A673 (cell line): ENCODE measurements around the gene CLDN34. TPM values are rescaled to one million over a fixed set of nuclear protein-coding genes. Genes with fewer than 3 reads are reported as not detected.

Experiments
- BruUV-seq: library from RNA; stranded (reverse); fragments of 400-500 nt; replicated peaks from 2 replicates; lab custom pipeline; 2021; lab: Mats Ljungman, UMichigan
- CTCF ChIA-PET: fragments of 300-600 bp; sonication (Branson Sonifier 250); formaldehyde crosslinking; loops from one replicate; lab custom pipeline; 2022; ENCODE audit warnings: antibody characterized with exemption; lab: Charles Lee
- POLR2A ChIA-PET: fragments of 300-600 bp; sonication (Branson Sonifier 250); formaldehyde crosslinking; loops from one replicate; lab custom pipeline; 2022; ENCODE audit warnings: antibody characterized with exemption; ENCODE audit not compliant: low non-redundant PET; lab: Charles Lee
- DNase-seq: peaks from one replicate; pipeline ENCODE4 v3.0.0-alpha.2; 2015; ENCODE audit warnings: low spot score
- H3K27ac ChIP-seq: fragments of 200-600 bp; sonication (generic); 2 replicates; pipeline ENCODE4 v1.5.1; 2016; ENCODE audit warnings: mixed run types, low read depth, mild to moderate bottlenecking, mixed read lengths, antibody characterized with exemption, low read length; ENCODE audit not compliant: poor library complexity, severe bottlenecking
- H3K27me3 ChIP-seq: fragments of 200-600 bp; sonication (generic); replicated peaks from 2 replicates; pipeline ENCODE4 v1.6.1; 2017; ENCODE audit warnings: mixed run types, low read depth, mild to moderate bottlenecking, mixed read lengths, antibody characterized with exemption, low read length; ENCODE audit not compliant: insufficient read depth, poor library complexity
- H3K36me3 ChIP-seq: fragments of 200-600 bp; sonication (generic); 2 replicates; pipeline ENCODE4 v1.6.1; 2016; ENCODE audit warnings: mixed run types, mild to moderate bottlenecking, mixed read lengths, antibody characterized with exemption, low read length; ENCODE audit not compliant: insufficient read depth, poor library complexity, severe bottlenecking
- H3K4me1 ChIP-seq: fragments of 200-600 bp; sonication (generic); 2 replicates; pipeline ENCODE4 v1.6.1; 2017; ENCODE audit warnings: mixed run types, mild to moderate bottlenecking, mixed read lengths, antibody characterized with exemption, low read length; ENCODE audit not compliant: insufficient read depth, poor library complexity, severe bottlenecking
- H3K4me3 ChIP-seq: fragments of 200-600 bp; sonication (generic); 2 replicates; pipeline ENCODE4 v1.5.1; 2016; ENCODE audit warnings: low read depth, mixed run types, mild to moderate bottlenecking, mixed read lengths, low read length; ENCODE audit not compliant: poor library complexity, severe bottlenecking
- H3K9me3 ChIP-seq: fragments of 200-600 bp; sonication (generic); 2 replicates; pipeline ENCODE4 v1.6.1; 2016; ENCODE audit warnings: mixed run types, low read depth, mild to moderate bottlenecking, mixed read lengths, antibody characterized with exemption, low read length; ENCODE audit not compliant: poor library complexity, severe bottlenecking
- CTCF ChIP-seq: fragments of 300-800, 200-600 bp; sonication (generic); conservative IDR thresholded peaks from 2 replicates; pipeline ENCODE4 v1.5.1; 2017; ENCODE audit warnings: low read depth, mild to moderate bottlenecking, antibody characterized with exemption, low read length, moderate library complexity, mixed read lengths
- EZH2 ChIP-seq: fragments of 200-600 bp; sonication (generic); IDR thresholded peaks from 2 replicates; pipeline ENCODE4 v1.6.1; 2017; ENCODE audit warnings: borderline replicate concordance, low read depth, mild to moderate bottlenecking, mixed read lengths, antibody characterized with exemption, low read length; ENCODE audit not compliant: poor library complexity, severe bottlenecking
- intact Hi-C: fragments of 100-400 bp; cut with micrococcal nuclease; formaldehyde crosslinking; loops from one replicate; pipeline ENCODE4 v1.10.0; 2022; ENCODE audit not compliant: unreplicated experiment
- total RNA-seq: library from RNA; stranded (reverse); gene quantifications from 2 replicates; pipeline ENCODE4 v1.2.3, GENCODE V29; 2021

Gene CLDN34
- total RNA-seq, 1 experiment from 2014 or later = not detected

GRCh38 chrX:9983441-9983840 is 16.3 kb downstream of the CLDN34 start:
- Histone ChIP-seq H3K27ac (no peak overlapping the region), H3K36me3 (no peaks in the 10 kb centered on the region), H3K4me1 (no peaks in the 10 kb centered on the region), H3K4me3 (no peak overlapping the region), H3K9me3 (no peaks in the 10 kb centered on the region), H3K27me3 (no peaks in the 10 kb centered on the region)
- ChIA-PET POLR2A (no interaction called here), CTCF (no interaction called here)
- intact Hi-C loops = no loop called here
- no TSS peak for BruUV-seq
- DNase-seq = no peak
- TF ChIP-seq EZH2 = no peak
- TF ChIP-seq CTCF = no peak

- H3K27ac ChIP-seq = no peak overlapping the region
- no peaks in the 10 kb centered on the region for H3K9me3 ChIP-seq
- no peaks in the 10 kb centered on the region for H3K36me3 ChIP-seq
- TF ChIP-seq CTCF (no peak), EZH2 (no peak)
- ChIA-PET CTCF (no interaction called here), POLR2A (no interaction called here)
- H3K4me3 ChIP-seq = no peak overlapping the region
- intact Hi-C loops = no loop called here
- H3K27me3 ChIP-seq = no peaks in the 10 kb centered on the region
- no TSS peak for BruUV-seq
- DNase-seq = no peak
- no peaks in the 10 kb centered on the region for H3K4me1 ChIP-seq
Observed at GRCh38 chrX:9983846-9984245, 16.7 kb downstream of the CLDN34 start.

- peak; percentile 25 for DNase-seq
- no TSS peak for BruUV-seq
- H3K27me3 ChIP-seq = no peaks in the 10 kb centered on the region
- POLR2A ChIA-PET = no interaction called here
- H3K4me1 ChIP-seq = no peaks in the 10 kb centered on the region
- TF ChIP-seq EZH2 (no peak), CTCF (peak; percentile 53)
- no peaks in the 10 kb centered on the region for H3K36me3 ChIP-seq
- H3K4me3 ChIP-seq = no peak overlapping the region
- intact Hi-C loops = loop anchor here (5.0 kb wide), 1 partner anchor 101 kb away; no protein-coding TSS in a partner anchor
- CTCF ChIA-PET = no interaction called here
- H3K27ac ChIP-seq = no peak overlapping the region
- no peaks in the 10 kb centered on the region for H3K9me3 ChIP-seq
Observed at GRCh38 chrX:9988762-9989161, 21.6 kb downstream of the CLDN34 start.
